Omental fat pad (tissue), 4 donors: ENCODE data around the gene PASK. TPM values are rescaled to one million over a fixed set of nuclear protein-coding genes. Genes with fewer than 3 reads are reported as not detected.

Source experiments
- ATAC-seq: fragments of 150-250 bp; one replicate; pipeline ENCODE4 v1.9.1; 2016; ENCODE audit warnings: mild to moderate bottlenecking, moderate library complexity; ENCODE audit not compliant: low FRiP score
- DNase-seq: peaks from one replicate; pipeline ENCODE4 v3.0.0-alpha.2; 2019; ENCODE audit warnings: low spot score
- total RNA-seq, 4 donors: library from RNA; depleted of rRNA; stranded (reverse); fragments of >200 nt; gene quantifications; one replicate each; pipeline ENCODE4 v1.1.0, GENCODE V29; 2016
- TF ChIP-seq, protein P1 (sequence below), 3 donors: fragments of 450-650 bp; IDR thresholded peaks; one replicate each; pipeline ENCODE4 v1.5.1; 2016 to 2017; ENCODE audit warnings: antibody characterized with exemption in 3 of 3, mild to moderate bottlenecking in 3 of 3, moderate library complexity in 2 of 3

The PASK gene
- total RNA-seq, 4 donors from 2014 or later, result 2.1 to 7.3 (median 6.1) TPM

DNA sequence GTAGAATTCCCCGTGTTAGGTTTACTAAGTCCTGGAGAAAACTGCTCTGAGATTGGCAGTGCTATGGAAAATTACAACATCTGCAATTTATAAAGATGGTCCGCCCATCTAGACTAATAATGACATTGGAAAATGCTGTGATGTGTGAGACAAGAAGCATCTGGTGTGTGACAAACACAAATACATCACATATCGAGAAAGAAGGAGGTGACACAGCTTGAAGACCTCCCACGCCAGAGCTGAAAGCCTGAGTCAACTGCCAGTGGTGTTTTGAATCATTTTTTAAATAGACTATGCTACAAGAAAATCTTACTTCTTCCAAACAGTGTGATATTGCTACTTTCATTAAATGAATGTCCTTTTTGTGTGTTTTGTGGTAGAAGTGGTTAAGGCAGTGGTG lies 30.6 kb upstream of the PASK start:
- ATAC-seq, result no peak
- no peak for DNase-seq
- TF ChIP-seq, protein P1, sequence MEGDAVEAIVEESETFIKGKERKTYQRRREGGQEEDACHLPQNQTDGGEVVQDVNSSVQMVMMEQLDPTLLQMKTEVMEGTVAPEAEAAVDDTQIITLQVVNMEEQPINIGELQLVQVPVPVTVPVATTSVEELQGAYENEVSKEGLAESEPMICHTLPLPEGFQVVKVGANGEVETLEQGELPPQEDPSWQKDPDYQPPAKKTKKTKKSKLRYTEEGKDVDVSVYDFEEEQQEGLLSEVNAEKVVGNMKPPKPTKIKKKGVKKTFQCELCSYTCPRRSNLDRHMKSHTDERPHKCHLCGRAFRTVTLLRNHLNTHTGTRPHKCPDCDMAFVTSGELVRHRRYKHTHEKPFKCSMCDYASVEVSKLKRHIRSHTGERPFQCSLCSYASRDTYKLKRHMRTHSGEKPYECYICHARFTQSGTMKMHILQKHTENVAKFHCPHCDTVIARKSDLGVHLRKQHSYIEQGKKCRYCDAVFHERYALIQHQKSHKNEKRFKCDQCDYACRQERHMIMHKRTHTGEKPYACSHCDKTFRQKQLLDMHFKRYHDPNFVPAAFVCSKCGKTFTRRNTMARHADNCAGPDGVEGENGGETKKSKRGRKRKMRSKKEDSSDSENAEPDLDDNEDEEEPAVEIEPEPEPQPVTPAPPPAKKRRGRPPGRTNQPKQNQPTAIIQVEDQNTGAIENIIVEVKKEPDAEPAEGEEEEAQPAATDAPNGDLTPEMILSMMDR (IDR thresholded peaks at IDR 0.05), result no peak

- TF ChIP-seq, protein P1 (IDR thresholded peaks at IDR 0.05), result no peak
- DNase-seq, result no peak
These were observed 29.7 kb upstream of the PASK start for GRCh38 chr2:241178961-241179360.

GRCh38 chr2:241177526-241178334 lies 28.5 kb upstream of the PASK start:
- no peak for ATAC-seq
- TF ChIP-seq, protein P1 (IDR thresholded peaks at IDR 0.05), result no peak
- DNase-seq, result no peak

More at GRCh38 chr2:241178961-241179360, 29.7 kb upstream of the PASK start:
- ATAC-seq, result no peak

DNA sequence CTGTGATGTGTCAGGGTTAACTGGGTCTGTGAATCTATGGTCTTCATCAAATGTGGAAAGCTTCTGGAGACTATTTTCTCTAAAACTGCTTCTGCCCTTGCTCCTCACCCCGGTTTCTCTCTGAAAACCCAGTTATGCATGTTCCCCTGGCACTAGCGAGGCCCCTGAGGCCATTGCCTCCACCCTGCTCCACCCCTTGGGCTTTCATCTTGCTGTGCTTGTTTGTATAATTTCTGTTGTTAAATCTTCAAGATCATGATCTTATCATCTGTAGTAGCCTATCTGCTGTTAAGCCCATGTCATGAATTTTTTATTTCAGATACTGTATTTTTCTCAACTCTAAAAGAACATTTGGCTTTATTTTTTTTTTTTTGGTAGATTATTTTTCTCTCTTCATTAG lies 24.3 kb upstream of the PASK start:
- no peak for ATAC-seq
- no peak for DNase-seq
- TF ChIP-seq, protein P1 (IDR thresholded peaks at IDR 0.05), result no peak

DNA sequence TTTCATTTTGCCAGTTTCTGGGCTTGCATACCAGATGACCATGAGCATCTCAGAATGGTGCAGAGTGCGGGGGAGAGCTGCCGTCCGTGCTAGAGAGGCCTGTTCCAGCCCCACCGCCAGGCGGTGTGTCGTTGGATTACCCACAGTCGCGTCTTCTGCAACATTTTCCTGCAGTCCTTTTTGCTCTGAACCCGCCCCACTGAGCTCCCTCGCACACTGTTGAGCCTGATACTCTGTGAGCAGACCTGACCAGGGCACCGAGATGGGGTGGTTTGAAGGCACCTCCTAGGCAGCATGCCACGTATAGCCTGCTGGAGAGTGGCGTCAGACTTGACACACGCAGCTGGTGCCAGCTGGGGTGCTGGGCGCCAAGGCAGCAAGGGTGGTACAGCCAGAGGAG lies 19.1 kb upstream of the PASK start:
- DNase-seq (no peak), ATAC-seq (no peak)
- TF ChIP-seq, protein P1 (IDR thresholded peaks at IDR 0.05), result no peak

DNA sequence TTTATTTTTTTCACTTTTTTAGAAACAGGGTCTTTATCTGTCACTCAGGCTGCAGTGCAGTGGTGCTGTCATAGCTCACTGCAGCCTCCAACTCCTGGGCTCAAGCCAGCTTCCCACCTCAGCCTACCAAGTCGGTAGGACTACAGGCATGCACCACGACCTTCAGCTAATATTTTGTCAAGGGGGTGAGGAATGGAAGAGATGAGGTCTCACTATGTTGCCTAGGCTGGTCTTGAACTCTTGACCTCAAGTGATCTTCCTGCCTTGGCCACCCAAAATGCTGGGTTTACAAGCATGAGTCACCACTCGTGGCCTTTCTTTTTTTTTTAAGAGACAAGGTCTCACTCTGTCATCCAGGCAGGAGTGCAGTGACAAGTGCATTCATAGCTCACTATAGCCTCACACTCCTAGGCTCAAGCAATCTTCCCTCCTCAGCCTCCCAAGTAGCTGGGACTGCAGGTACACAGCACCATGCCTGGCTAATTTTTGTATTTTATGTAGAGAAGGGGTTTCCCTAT lies 14.4 kb upstream of the PASK start:
- no peak for ATAC-seq
- TF ChIP-seq, protein P1 (IDR thresholded peaks at IDR 0.05), result no peak
- DNase-seq, result no peak
